ENCODE measurements around the gene CCDC190. TPM values are rescaled to one million over a fixed set of nuclear protein-coding genes. Genes with fewer than 3 reads are reported as not detected.
A peak's percentile ranks its signal among the peaks of the same experiment; 100 is the strongest.

CCDC190 gene
- total and polyA plus RNA-seq, 2 of the 13 experiments (the other 11 are each of a cell fraction or from before 2014, with no cell fraction given): not detected

DNA sequence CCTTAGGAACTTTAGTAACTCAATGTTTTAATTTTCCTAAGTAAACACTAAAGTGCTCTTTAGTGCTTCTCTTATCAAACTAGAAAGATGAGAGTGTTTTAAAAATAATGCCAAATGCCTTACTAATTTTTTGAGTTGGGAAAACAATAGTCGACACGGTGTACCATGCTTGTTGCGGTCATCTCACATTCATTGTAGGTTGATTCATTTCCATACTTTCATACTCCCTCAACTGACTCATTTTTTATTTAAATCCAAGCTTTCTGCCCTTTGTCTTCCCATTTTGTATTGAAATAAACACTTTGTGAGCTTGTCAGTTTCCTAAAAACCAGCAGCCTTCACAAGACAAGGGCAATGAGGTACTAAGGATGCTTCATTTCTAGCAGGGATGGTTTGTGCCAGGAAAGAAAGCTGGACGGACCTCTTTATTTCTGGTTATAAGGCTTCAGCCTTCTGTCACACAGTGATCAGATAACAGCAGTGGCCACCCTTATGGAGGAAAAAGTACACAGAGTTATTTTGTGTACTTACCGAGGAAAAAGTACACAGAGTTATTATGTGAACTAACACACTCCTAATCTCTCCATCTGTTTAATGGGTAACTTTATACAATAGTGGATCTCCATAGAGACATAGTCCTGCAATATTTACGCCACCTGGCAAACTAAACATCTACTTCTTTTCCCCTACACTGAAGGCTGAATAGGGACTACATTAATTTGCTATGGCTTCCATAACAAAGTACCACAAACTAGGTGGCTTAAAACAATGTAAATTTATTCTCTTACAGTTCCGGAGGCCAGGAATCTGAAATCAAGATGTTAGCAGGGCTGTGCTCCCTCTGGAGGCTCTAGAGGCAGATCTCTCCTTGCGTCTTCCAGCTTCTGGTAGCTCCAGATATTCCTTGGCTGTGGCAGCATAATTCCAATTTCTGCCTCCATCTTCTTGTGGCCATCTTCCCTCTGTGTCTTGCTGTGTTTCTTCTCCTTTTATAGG, 13.0 kb upstream of the CCDC190 start (continued):
- TF ChIP-seq, protein P1, sequence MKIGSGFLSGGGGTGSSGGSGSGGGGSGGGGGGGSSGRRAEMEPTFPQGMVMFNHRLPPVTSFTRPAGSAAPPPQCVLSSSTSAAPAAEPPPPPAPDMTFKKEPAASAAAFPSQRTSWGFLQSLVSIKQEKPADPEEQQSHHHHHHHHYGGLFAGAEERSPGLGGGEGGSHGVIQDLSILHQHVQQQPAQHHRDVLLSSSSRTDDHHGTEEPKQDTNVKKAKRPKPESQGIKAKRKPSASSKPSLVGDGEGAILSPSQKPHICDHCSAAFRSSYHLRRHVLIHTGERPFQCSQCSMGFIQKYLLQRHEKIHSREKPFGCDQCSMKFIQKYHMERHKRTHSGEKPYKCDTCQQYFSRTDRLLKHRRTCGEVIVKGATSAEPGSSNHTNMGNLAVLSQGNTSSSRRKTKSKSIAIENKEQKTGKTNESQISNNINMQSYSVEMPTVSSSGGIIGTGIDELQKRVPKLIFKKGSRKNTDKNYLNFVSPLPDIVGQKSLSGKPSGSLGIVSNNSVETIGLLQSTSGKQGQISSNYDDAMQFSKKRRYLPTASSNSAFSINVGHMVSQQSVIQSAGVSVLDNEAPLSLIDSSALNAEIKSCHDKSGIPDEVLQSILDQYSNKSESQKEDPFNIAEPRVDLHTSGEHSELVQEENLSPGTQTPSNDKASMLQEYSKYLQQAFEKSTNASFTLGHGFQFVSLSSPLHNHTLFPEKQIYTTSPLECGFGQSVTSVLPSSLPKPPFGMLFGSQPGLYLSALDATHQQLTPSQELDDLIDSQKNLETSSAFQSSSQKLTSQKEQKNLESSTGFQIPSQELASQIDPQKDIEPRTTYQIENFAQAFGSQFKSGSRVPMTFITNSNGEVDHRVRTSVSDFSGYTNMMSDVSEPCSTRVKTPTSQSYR (CRISPR knock-in tag; IDR thresholded peaks at IDR 0.05; ENCODE audit: borderline replicate concordance): no peak
- TF ChIP-seq, protein P2, sequence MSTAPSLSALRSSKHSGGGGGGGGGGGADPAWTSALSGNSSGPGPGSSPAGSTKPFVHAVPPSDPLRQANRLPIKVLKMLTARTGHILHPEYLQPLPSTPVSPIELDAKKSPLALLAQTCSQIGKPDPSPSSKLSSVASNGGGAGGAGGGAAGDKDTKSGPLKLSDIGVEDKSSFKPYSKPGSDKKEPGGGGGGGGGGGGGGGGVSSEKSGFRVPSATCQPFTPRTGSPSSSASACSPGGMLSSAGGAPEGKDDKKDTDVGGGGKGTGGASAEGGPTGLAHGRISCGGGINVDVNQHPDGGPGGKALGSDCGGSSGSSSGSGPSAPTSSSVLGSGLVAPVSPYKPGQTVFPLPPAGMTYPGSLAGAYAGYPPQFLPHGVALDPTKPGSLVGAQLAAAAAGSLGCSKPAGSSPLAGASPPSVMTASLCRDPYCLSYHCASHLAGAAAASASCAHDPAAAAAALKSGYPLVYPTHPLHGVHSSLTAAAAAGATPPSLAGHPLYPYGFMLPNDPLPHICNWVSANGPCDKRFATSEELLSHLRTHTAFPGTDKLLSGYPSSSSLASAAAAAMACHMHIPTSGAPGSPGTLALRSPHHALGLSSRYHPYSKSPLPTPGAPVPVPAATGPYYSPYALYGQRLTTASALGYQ (CRISPR knock-in tag; IDR thresholded peaks at IDR 0.05): 0 out of 2 replicates have a peak, but pooled peaks have one; percentile 32
- TF ChIP-seq, protein P3, sequence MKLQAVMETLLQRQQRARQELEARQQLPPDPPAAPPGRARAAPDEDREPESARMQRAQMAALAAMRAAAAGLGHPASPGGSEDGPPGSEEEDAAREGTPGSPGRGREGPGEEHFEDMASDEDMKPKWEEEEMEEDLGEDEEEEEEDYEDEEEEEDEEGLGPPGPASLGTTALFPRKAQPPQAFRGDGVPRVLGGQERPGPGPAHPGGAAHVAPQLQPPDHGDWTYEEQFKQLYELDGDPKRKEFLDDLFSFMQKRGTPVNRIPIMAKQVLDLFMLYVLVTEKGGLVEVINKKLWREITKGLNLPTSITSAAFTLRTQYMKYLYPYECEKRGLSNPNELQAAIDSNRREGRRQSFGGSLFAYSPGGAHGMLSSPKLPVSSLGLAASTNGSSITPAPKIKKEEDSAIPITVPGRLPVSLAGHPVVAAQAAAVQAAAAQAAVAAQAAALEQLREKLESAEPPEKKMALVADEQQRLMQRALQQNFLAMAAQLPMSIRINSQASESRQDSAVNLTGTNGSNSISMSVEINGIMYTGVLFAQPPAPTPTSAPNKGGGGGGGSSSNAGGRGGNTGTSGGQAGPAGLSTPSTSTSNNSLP (IDR thresholded peaks at IDR 0.05; ENCODE audit: low read depth, low read length): peak; percentile 82
- TF ChIP-seq ZKSCAN8 (CRISPR knock-in tag; IDR thresholded peaks at IDR 0.05; ENCODE audit: borderline replicate concordance) (peak; percentile 99), ZNF547 (CRISPR knock-in tag; IDR thresholded peaks at IDR 0.05) (no peak)
- TF ChIP-seq, protein P4, sequence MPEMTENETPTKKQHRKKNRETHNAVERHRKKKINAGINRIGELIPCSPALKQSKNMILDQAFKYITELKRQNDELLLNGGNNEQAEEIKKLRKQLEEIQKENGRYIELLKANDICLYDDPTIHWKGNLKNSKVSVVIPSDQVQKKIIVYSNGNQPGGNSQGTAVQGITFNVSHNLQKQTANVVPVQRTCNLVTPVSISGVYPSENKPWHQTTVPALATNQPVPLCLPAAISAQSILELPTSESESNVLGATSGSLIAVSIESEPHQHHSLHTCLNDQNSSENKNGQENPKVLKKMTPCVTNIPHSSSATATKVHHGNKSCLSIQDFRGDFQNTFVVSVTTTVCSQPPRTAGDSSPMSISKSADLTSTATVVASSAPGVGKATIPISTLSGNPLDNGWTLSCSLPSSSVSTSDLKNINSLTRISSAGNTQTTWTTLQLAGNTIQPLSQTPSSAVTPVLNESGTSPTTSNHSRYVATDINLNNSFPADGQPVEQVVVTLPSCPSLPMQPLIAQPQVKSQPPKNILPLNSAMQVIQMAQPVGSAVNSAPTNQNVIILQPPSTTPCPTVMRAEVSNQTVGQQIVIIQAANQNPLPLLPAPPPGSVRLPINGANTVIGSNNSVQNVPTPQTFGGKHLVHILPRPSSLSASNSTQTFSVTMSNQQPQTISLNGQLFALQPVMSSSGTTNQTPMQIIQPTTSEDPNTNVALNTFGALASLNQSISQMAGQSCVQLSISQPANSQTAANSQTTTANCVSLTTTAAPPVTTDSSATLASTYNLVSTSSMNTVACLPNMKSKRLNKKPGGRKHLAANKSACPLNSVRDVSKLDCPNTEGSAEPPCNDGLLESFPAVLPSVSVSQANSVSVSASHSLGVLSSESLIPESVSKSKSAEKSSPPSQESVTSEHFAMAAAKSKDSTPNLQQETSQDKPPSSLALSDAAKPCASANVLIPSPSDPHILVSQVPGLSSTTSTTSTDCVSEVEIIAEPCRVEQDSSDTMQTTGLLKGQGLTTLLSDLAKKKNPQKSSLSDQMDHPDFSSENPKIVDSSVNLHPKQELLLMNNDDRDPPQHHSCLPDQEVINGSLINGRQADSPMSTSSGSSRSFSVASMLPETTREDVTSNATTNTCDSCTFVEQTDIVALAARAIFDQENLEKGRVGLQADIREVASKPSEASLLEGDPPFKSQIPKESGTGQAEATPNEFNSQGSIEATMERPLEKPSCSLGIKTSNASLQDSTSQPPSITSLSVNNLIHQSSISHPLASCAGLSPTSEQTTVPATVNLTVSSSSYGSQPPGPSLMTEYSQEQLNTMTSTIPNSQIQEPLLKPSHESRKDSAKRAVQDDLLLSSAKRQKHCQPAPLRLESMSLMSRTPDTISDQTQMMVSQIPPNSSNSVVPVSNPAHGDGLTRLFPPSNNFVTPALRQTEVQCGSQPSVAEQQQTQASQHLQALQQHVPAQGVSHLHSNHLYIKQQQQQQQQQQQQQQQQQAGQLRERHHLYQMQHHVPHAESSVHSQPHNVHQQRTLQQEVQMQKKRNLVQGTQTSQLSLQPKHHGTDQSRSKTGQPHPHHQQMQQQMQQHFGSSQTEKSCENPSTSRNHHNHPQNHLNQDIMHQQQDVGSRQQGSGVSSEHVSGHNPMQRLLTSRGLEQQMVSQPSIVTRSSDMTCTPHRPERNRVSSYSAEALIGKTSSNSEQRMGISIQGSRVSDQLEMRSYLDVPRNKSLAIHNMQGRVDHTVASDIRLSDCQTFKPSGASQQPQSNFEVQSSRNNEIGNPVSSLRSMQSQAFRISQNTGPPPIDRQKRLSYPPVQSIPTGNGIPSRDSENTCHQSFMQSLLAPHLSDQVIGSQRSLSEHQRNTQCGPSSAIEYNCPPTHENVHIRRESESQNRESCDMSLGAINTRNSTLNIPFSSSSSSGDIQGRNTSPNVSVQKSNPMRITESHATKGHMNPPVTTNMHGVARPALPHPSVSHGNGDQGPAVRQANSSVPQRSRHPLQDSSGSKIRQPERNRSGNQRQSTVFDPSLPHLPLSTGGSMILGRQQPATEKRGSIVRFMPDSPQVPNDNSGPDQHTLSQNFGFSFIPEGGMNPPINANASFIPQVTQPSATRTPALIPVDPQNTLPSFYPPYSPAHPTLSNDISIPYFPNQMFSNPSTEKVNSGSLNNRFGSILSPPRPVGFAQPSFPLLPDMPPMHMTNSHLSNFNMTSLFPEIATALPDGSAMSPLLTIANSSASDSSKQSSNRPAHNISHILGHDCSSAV (CRISPR knock-in tag; IDR thresholded peaks at IDR 0.05; ENCODE audit: borderline replicate concordance): no peak
- TF ChIP-seq, protein P5, sequence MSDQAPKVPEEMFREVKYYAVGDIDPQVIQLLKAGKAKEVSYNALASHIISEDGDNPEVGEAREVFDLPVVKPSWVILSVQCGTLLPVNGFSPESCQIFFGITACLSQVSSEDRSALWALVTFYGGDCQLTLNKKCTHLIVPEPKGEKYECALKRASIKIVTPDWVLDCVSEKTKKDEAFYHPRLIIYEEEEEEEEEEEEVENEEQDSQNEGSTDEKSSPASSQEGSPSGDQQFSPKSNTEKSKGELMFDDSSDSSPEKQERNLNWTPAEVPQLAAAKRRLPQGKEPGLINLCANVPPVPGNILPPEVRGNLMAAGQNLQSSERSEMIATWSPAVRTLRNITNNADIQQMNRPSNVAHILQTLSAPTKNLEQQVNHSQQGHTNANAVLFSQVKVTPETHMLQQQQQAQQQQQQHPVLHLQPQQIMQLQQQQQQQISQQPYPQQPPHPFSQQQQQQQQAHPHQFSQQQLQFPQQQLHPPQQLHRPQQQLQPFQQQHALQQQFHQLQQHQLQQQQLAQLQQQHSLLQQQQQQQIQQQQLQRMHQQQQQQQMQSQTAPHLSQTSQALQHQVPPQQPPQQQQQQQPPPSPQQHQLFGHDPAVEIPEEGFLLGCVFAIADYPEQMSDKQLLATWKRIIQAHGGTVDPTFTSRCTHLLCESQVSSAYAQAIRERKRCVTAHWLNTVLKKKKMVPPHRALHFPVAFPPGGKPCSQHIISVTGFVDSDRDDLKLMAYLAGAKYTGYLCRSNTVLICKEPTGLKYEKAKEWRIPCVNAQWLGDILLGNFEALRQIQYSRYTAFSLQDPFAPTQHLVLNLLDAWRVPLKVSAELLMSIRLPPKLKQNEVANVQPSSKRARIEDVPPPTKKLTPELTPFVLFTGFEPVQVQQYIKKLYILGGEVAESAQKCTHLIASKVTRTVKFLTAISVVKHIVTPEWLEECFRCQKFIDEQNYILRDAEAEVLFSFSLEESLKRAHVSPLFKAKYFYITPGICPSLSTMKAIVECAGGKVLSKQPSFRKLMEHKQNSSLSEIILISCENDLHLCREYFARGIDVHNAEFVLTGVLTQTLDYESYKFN (CRISPR knock-in tag; conservative IDR thresholded peaks at IDR 0.05): peak; percentile 52; the same call in 1 of the 2 replicates
